Kidney glomerular epithelial cell (primary cell): ENCODE results near the gene ATAD3B.
A peak's percentile ranks its signal among the peaks of the same experiment; 100 is the strongest.
"Not testable (repeated sequence)": the region's sequence is repeated elsewhere in the genome, so short reads cannot be mapped to it uniquely, and the experiment has no call there.

Experiments used
- DNase-seq: peaks from one replicate; lab custom pipeline; 2025; lab: John Stamatoyannopoulos, UW

Gene ATAD3B

DNA sequence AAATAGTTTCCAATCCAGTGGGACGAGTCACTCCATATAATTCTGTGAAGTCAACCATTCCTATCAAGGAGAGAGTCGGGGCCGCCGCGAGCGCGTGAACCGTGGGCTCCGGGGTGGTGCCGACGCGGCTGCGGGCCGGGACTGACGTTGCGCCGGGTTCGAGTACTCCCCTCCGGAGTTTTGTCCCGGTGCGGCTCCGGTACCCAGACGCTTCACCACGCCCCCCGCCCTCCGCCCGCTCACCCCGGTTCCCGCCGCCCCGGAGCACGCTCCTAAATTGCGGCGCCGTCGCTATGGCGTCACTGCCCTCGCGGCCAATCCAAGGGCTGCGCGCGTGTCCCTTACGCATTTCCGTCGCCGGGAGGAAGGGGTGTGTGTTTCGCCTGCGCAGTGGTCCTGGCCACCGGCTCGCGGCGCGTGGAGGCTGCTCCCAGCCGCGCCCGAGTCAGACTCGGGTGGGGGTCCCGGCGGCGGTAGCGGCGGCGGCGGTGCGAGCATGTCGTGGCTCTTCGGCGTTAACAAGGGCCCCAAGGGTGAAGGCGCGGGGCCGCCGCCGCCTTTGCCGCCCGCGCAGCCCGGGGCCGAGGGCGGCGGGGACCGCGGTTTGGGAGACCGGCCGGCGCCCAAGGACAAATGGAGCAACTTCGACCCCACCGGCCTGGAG is at the start of gene ATAD3B:
ATAD3B (plus strand) TSS at position 377 of the 664 bp plus-strand sequence; CDS start at position 497, 120 bp downstream.
- DNase-seq: peak; percentile 82

DNA sequence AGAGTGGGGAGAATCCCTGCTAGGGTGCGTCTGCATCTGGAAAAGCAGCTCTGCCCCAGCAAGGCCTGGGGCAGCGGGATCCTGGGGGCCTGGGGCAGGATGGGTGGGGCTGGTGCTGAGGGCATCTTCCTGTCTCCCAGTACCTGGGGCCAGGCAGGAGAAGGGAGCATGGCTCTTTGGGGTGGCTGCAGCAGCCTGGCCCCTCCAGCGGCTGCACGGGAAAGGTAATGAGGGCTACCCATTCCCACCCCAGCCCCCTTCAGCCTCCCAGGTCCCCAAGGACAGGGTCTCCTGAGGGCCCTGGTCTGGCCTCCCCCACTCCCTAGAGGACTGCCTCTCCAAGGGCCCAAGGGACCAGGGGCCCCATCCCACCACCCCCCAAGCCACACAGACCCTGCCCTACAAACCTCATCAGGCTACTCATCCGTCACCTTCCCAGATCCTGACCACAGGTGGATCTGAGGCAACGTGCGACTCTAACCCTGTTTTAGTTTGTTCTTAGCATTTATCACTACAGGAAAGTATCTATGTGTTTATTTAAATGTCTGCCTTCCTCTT is 49.6 kb upstream of the ATAD3B start:
- DNase-seq: no peak

DNA sequence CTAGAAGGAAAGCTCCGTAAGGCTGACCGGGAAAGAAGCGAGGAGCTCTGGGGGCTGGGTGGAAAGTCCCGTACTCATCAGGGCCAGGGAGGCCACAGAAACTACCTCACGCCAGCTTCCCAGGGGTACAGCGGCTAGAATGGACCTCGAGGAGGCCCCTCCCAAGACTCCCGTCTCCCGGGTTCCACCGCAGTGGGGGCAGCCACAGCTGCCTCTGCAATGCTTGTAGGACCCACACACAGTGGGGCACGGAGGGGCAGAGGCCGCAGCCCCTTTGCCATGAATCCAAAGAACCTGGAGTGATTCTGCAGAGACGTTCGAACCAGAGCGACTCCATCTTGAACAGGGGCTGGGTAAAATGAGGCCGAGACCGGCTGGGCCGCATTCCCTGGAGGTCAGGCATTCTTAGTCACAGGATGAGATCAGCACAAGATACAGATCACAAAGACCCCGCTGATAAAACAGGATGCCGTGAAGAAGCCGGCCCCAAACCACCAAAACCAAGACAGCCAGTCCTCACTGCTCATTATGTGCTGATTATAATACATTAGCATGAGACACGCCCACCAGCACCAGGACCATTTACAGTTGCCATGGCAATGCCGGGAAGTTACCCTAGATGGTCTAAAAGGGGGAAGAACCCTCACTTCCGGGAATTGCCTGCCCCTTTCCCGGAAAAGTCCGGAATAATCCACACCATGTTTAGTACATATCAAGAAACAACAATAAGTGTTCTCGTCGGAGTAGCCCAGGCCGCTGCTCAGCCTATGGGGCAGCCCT is 48.9 kb upstream of the ATAD3B start:
- no peak for DNase-seq

DNA sequence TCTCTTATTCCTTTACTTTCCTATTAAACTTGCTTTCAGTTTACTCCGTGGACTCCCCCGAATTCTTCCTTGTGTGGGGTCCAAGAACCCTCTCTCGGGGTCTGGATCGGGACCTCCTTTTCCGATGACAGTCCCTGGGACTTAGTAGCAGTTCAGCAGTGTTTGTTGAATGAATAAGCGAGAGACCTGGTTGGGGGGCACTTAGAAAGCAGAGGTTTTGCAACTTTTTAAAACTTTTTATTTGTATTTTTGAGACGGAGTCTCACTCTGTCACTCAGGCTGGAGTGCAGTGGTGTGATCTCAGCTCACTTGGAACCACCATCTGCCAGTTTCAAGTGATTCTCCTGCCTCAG is 48.3 kb upstream of the ATAD3B start:
- no peak for DNase-seq

DNA sequence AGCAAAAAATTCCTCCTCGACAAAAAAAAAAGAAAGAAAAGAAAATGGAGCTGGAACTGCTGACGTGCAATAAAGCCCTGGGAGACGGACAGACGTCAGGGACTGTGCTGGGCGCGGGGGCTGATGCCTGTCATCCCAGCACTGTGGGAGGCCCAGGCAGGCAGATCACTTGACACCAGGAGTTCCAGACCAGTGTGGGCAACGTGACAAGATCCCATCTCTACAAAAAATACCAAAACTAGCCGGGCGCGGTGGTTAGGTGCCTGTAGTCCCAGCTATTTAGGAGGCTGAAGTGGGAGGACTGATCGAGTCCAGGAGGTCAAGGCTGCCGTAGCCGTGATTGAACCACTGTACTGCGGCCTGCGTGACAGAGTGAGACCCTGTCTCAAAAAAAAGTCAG is 46.9 kb upstream of the ATAD3B start:
- no peak for DNase-seq

DNA sequence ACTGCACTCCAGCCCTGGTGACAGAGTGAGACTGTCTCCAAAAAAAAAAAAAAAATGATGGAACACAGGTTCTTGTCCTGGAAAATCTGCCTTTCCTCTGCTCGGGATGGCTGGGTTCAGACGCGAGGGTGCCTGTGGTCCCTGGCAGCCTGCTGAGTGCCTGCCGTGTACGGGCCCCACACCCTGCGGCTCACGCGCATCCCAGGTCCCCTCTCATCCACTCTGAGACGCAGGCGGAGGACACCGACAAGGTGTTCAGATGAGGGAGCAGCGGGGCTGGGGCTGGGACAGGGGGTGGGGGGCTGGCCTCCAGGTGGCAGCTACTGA is 46.2 kb upstream of the ATAD3B start:
- no peak for DNase-seq

- no peak for DNase-seq
Measured at GRCh38 chr1:1425753-1426495, 45.6 kb upstream of the ATAD3B start.

GRCh38 chr1:1426496-1427105 is 45.0 kb upstream of the ATAD3B start:
- no peak for DNase-seq

DNA sequence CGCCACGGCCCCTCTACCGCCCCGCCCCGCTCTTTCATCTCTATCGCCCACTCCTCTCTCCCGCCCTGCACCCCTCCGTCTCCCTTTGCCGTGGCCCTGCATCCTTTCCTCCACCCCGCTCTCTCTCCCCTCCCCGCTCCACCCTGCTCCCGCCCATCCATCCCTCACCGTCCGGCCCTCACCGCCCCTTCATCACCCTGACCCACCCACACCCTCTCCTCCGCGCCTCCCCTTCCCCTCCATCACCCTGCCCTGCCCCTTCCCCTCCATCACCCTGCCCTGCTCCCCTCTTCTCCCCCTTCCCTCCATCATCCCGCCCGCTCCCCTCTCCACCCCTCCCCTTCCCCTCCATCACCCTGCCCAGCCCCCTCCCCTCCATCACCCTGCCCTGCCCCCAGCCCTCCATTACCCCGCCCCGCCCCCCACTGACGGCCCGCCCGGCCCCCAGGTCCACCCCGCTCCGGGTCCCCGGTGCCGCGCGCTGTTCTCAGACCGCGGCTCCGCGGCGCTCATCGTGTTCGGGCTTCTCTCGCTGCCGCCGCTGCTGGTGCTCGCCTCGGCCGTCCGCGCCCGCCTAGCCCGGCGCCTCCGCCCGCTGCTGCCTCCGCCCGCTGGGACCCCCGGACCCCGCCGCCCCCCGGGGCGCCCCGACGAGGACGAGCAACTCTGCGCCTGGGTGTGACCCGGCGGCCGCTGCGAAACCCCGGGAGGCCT is 44.3 kb upstream of the ATAD3B start:
- no peak for DNase-seq

DNA sequence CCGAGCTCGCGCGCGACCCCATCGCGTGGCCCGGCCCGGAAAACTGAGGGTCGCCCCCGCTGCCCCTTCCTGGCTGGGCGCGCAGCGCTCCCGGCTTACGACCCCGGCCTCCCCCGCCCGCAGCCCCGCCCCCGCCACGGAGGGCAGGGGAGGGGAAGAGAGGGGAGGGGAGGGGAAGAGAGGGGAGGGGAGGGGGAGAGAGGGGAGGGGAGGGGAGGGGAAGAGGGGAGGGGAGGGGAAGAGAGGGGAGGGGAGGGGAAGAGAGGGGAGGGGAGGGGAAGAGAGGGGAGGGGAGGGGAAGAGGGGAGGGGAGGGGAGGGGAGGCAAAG is 43.8 kb upstream of the ATAD3B start:
- no peak for DNase-seq

DNA sequence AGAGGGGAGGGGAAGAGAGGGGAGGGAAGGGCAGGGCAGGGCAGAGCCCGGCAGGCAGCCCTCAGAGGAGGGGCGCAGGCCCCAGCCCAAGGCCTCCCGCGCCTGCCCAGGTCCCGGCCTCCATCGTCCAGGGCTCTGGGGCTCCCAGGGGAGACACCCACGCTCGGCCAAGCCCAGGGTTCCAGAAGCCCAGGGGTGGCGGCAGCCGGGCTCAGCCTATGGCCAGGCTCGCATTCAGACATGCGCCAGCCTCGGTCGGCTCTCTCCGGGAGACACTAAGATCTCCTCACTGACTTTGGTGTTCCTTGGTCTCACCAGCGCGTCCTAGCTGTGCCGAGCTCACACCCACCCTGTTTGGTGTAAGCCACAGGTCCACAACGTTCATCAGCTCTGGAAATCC is 43.4 kb upstream of the ATAD3B start:
- no peak for DNase-seq

GRCh38 chr1:1428967-1429366 is 42.6 kb upstream of the ATAD3B start:
- not testable (repeated sequence) for DNase-seq

DNA sequence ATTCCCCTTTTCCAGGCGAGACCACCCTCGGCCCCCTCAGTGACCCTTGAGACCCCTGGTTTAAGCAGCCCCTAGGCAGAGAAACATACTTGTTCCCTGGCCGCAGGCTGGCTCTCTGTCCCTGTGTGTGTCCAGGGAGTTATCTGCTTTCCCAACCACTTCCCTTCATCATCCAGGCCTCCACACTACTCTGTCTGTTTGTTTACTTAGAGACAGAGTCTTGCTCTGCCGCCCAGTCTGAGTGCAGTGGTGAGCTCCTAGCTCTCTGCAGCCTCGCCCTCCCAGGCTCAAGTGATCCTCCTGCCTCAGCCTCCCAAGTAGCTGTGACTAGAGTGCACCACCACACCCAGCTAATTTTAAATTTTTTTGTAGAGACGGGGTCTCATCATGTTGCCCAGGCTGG is 41.9 kb upstream of the ATAD3B start:
- no peak for DNase-seq

- DNase-seq: no peak
Measured at GRCh38 chr1:1430114-1430982, 41.2 kb upstream of the ATAD3B start.

DNA sequence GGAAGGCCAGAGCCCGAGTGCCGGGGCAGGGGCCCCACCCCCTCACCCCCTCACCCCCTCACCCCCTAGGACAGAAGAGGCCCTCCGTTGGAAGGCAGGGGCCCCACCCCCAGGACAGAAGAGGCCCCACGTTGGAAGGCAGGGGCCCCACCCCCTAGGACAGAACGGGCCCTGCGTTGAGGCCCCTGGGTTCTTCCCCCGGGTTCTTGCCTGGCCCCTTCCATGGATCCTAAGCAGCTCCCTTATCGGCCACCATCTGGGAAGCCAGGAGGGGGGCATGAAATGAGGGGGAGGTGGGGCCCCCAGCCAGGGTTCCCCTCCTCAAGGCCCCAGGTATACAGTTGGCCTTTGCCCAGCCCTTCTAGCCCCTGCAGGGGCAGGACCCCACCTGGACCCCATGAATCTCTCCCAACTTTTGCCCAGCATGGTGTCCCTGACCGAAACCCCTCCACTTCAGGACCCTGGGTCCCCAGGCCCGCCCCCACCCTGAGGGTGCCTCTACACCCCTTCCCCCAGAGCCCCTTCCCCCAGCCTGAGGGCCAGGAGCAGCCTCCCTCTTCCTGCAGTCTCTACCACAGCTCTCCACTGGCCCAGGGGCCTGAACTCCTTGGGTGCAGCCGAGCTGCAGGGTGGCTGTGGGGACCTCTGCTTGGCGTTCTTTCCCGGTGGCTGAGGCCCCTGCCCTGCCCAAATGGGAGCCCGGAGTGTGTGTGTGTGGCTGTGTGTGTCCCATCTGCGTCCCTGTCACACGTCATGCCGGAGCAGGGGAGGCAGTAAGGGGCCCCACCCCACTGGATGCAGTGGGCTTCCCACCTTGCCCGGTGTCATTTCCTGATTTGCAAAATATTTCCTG is 40.3 kb upstream of the ATAD3B start:
- no peak for DNase-seq

DNA sequence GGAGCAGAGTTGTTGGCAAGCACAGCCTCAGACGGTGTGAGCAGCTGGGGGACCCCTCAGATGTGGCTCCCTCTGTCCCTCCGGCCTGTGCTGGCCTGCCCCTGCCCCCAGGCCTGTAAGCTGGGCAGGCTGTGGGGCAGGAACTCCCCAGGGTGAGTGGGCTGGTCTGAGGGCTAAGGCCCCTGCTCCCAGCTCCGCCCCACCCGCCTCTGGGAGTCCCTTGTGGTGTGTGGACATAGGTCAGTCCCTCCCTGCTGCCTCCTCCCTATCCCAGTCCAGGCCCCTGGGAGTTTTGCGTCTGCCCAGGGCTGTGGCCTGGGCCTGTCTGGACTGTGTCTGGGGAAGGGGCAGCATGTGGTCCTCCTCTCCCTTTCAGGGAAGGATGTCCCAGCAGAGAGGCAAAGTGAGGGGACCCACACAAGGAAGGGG is 39.7 kb upstream of the ATAD3B start:
- DNase-seq: no peak

- DNase-seq: no peak
Measured at GRCh38 chr1:1432274-1432950, 39.2 kb upstream of the ATAD3B start.

DNA sequence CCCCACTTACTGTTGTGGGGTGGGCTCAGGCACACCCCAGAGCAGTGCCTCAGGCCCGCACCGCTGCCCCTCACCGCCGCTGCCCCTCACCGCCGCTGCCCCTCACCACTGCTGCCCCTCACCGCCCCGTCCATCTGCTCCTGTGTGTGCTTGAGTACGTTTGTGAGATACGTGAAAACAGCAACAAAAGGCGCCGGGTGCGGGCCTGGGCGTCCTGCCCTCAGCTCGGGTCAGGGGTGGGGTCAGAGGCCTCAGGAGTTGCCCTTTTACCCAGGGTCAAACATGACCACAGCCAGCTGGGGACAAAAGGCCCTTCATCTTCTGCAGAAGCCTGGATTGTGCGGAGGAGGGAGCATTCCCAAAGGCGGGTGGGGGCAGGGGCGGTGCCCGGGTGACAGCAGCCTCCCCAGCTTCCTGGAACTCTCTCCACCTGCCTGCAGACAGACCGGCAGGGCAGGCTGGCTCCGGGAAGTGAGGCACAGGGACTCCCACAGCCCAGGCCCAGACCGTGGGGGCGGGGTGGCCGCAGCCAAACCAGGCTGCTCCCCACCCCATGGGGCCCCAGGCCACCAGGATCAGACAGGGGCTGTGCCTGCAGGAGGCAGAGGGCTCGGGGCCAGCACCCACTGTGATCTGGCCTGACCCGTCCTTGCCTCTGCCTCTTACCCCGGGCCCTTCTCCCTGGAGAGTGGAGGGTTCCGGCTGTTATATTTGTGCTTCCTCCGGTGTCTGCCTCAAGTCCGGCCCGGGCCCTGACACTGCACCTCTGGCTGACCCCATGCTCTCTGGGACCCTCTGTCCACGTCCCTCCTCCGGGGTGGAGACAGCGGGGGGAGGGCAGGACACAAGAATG is 38.4 kb upstream of the ATAD3B start:
- peak; percentile 21 for DNase-seq

DNA sequence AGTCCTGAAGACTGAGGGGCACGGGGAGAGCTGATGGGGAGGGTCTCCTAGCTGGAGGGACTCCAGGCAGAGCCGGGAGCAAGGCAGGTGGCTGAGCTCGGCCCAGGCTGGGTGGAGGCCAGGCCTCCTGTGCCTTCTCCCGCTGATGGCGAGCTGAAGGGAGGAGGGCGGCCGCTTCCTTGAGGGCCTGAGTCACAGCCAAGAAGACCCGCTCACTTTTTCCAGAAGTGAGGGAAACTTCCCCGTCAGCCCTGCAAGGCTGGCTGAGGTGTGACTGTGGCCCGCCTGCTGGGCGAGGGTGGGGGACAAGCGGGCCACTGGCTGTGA is 37.8 kb upstream of the ATAD3B start:
- no peak for DNase-seq
